H9 (cell line): ENCODE data around the gene DNAAF5. TPM values are rescaled to one million over a fixed set of nuclear protein-coding genes. Genes with fewer than 3 reads are reported as not detected.

ENCODE experiments used
- DNase-seq: peaks from one replicate; pipeline ENCODE4 v3.0.0-alpha.2; 2017
- H2AFZ ChIP-seq: one replicate; pipeline ENCODE4 v1.6.1; 2013; ENCODE audit warnings: mild to moderate bottlenecking, low read length, control low read depth, moderate library complexity
- H2AK5ac ChIP-seq: 2 replicates; pipeline ENCODE4 v1.6.1; 2013; ENCODE audit warnings: low read length, control low read depth, mixed read lengths; ENCODE audit not compliant: insufficient read length
- H2BK120ac ChIP-seq: one replicate; pipeline ENCODE4 v1.6.1; 2013; ENCODE audit warnings: low read depth, mild to moderate bottlenecking, low read length, control low read depth, inconsistent platforms; ENCODE audit not compliant: poor library complexity, severe bottlenecking
- H2BK12ac ChIP-seq: 2 replicates; pipeline ENCODE4 v1.6.1; 2013; ENCODE audit warnings: low read length, control low read depth, mixed read lengths, low read depth; ENCODE audit not compliant: insufficient read length
- H2BK15ac ChIP-seq: 2 replicates; pipeline ENCODE4 v1.6.1; 2013; ENCODE audit warnings: low read depth, low read length, control low read depth
- H2BK20ac ChIP-seq: one replicate; pipeline ENCODE4 v1.6.1; 2013; ENCODE audit warnings: low read depth, mild to moderate bottlenecking, low read length, control low read depth, inconsistent platforms; ENCODE audit not compliant: poor library complexity, severe bottlenecking
- H2BK5ac ChIP-seq: 2 replicates; pipeline ENCODE4 v1.6.1; 2013; ENCODE audit warnings: low read length, control low read depth, mixed read lengths; ENCODE audit not compliant: insufficient read length
- H3K14ac ChIP-seq: 2 replicates; pipeline ENCODE4 v1.6.1; 2013; ENCODE audit warnings: low read length, control low read depth; ENCODE audit not compliant: insufficient read depth
- H3K18ac ChIP-seq: 2 replicates; pipeline ENCODE4 v1.6.1; 2013; ENCODE audit warnings: low read depth, mild to moderate bottlenecking, mixed read lengths, low read length, control low read depth; ENCODE audit not compliant: insufficient read length
- H3K23ac ChIP-seq: 2 replicates; pipeline ENCODE4 v1.6.1; 2013; ENCODE audit warnings: low read length, control low read depth, mixed read lengths, low read depth; ENCODE audit not compliant: insufficient read length
- H3K23me2 ChIP-seq: 2 replicates; pipeline ENCODE4 v1.6.1; 2013; ENCODE audit warnings: low read depth, mild to moderate bottlenecking, mixed read lengths, low read length, control low read depth; ENCODE audit not compliant: insufficient read length, poor library complexity, severe bottlenecking
- H3K27ac ChIP-seq: 2 replicates; pipeline ENCODE4 v1.5.1; 2013; ENCODE audit warnings: low read length, control low read depth, mixed read lengths, low read depth; ENCODE audit not compliant: insufficient read length
- H3K27me3 ChIP-seq: 2 replicates; pipeline ENCODE4 v1.6.1; 2013; ENCODE audit warnings: low read length, control low read depth, inconsistent platforms; ENCODE audit not compliant: insufficient read depth
- H3K4ac ChIP-seq: 2 replicates; pipeline ENCODE4 v1.6.1; 2013; ENCODE audit warnings: low read depth, mild to moderate bottlenecking, control low read depth, inconsistent platforms, low read length, moderate library complexity
- H3K4me1 ChIP-seq: 2 replicates; pipeline ENCODE4 v1.6.1; 2013; ENCODE audit warnings: low read length, control low read depth, inconsistent platforms; ENCODE audit not compliant: insufficient read depth
- H3K4me2 ChIP-seq: 2 replicates; pipeline ENCODE4 v1.6.1; 2013; ENCODE audit warnings: low read length, control low read depth, mixed read lengths; ENCODE audit not compliant: insufficient read length, insufficient read depth
- H3K56ac ChIP-seq: 2 replicates; pipeline ENCODE4 v1.6.1; 2013; ENCODE audit warnings: low read depth, mild to moderate bottlenecking, mixed read lengths, low read length, control low read depth; ENCODE audit not compliant: insufficient read length
- H3K79me1 ChIP-seq: 2 replicates; pipeline ENCODE4 v1.6.1; 2013; ENCODE audit warnings: low read depth, mild to moderate bottlenecking, moderate library complexity, low read length, control low read depth, inconsistent platforms; ENCODE audit not compliant: insufficient read depth, poor library complexity, severe bottlenecking
- H3K79me2 ChIP-seq: 2 replicates; pipeline ENCODE4 v1.6.1; 2013; ENCODE audit warnings: low read length, control low read depth, inconsistent platforms; ENCODE audit not compliant: insufficient read depth
- H3K9ac ChIP-seq: 2 replicates; pipeline ENCODE4 v1.6.1; 2013; ENCODE audit warnings: low read length, control low read depth, mixed read lengths; ENCODE audit not compliant: insufficient read length; ENCODE audit errors: extremely low read depth
- H3K9me3 ChIP-seq: one replicate; pipeline ENCODE4 v1.6.1; 2013; ENCODE audit warnings: low read depth, low read length, inconsistent platforms; ENCODE audit not compliant: control insufficient read depth
- H3T11ph ChIP-seq: one replicate; pipeline ENCODE4 v1.6.1; 2013; ENCODE audit warnings: mild to moderate bottlenecking, low read length, control low read depth, inconsistent platforms
- H4K20me1 ChIP-seq: one replicate; pipeline ENCODE4 v1.6.1; 2013; ENCODE audit not compliant: control insufficient read depth, insufficient read length, insufficient read depth
- H4K5ac ChIP-seq: 2 replicates; pipeline ENCODE4 v1.6.1; 2013; ENCODE audit warnings: low read depth, mild to moderate bottlenecking, mixed read lengths, low read length, control low read depth; ENCODE audit not compliant: insufficient read length
- H4K8ac ChIP-seq: replicated peaks from 2 replicates; pipeline ENCODE4 v1.6.1; 2013; ENCODE audit warnings: low read length, control low read depth, mixed read lengths, low read depth; ENCODE audit not compliant: insufficient read length
- H4K91ac ChIP-seq: 2 replicates; pipeline ENCODE4 v1.6.1; 2013; ENCODE audit warnings: low read depth, mild to moderate bottlenecking, moderate library complexity, mixed read lengths, low read length, control low read depth; ENCODE audit not compliant: insufficient read length
- H3K27ac Mint-ChIP-seq, 3 experiments: 2 replicates in 2 of 3; 3 replicates in 1 of 3; pipeline ENCODE4 v1.8.0; 2020 to 2021; ENCODE audit warnings: mixed read lengths in 3 of 3, mild to moderate bottlenecking in 1 of 3, moderate library complexity in 1 of 3
- H3K27me3 Mint-ChIP-seq: 2 replicates; pipeline ENCODE4 v1.8.0; 2021; ENCODE audit warnings: low read depth, mild to moderate bottlenecking, moderate library complexity, mixed read lengths
- H3K36me3 Mint-ChIP-seq, 3 experiments: 2 replicates in 2 of 3; 3 replicates in 1 of 3; pipeline ENCODE4 v1.8.0; 2020 to 2021; ENCODE audit warnings: low read depth in 3 of 3, mixed read lengths in 3 of 3; ENCODE audit not compliant: insufficient read depth in 1 of 3
- H3K4me1 Mint-ChIP-seq, 2 experiments: 2 replicates each; pipeline ENCODE4 v1.8.0; 2020; ENCODE audit warnings: mixed read lengths in 2 of 2
- H3K4me3 Mint-ChIP-seq, 2 experiments: 2 replicates in 1 of 2; 3 replicates in 1 of 2; pipeline ENCODE4 v1.8.0; 2020 to 2021; ENCODE audit warnings: mild to moderate bottlenecking in 2 of 2, mixed read lengths in 2 of 2, moderate library complexity in 1 of 2
- H3K9me3 Mint-ChIP-seq, 2 experiments: 2 replicates in 1 of 2; 3 replicates in 1 of 2; pipeline ENCODE4 v1.8.0; 2020; ENCODE audit warnings: mild to moderate bottlenecking in 2 of 2, mixed read lengths in 2 of 2, moderate library complexity in 1 of 2
- WGBS: extraction: QIAGEN DNeasy Blood & Tissue Kit; methylation state at CpG from one replicate; pipeline ENCODE4 v1.1.7; 2013; ENCODE audit warnings: missing lambda C conversion rate, low lambda C conversion rate, mixed read lengths; ENCODE audit not compliant: insufficient read length; ENCODE audit errors: extremely low coverage; 5-methylcytosine and 5-hydroxymethylcytosine counted together
- total RNA-seq: library from RNA; stranded (reverse); gene quantifications from 2 replicates; pipeline ENCODE4 v1.2.1, GENCODE V29; 2021
- TF ChIP-seq, protein P1 (sequence below): fragments of 200-600 bp; sonication (generic); conservative IDR thresholded peaks from 3 replicates; pipeline ENCODE4 v1.8.0; 2021; ENCODE audit warnings: antibody characterized with exemption, mild to moderate bottlenecking

Gene DNAAF5
- total RNA-seq, 1 experiment from 2014 or later = 43.5 TPM

DNA sequence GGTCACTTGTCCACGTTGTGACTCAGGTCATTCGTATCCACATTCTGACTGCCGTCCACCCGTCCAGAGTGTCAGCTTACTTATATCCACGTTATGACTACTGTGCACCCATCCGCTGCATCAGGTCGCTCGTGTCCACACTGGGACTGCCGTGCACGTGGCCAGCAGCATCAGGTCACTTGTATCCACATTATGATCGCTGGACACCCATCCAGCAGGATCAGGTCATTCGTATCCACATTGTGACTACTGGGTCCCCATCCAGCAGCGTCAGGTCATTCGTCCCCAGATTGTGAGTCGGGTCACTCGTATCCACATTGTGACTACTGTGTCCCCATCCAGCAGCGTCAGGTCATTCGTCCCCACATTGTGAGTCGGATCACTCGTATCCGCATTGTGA is 58.5 kb downstream of the DNAAF5 start:
- Histone ChIP-seq H3K4ac (no peak overlapping the region), H2AFZ (no peak overlapping the region), H3T11ph (no peak overlapping the region), H2BK5ac (no peak overlapping the region), H3K4me1 (no peaks in the 10 kb centered on the region), H4K8ac (no peak overlapping the region), H3K79me1 (no peaks in the 10 kb centered on the region), H3K56ac (no peak overlapping the region), H4K20me1 (no peaks in the 10 kb centered on the region), H3K27me3 (no peaks in the 10 kb centered on the region), H2BK12ac (no peak overlapping the region), H3K14ac (no peak overlapping the region), H2BK20ac (no peak overlapping the region), H4K5ac (no peak overlapping the region), H3K23me2 (no peaks in the 10 kb centered on the region), H3K23ac (no peak overlapping the region), H3K79me2 (no peaks in the 10 kb centered on the region), H4K91ac (no peak overlapping the region), H3K9me3 (no peaks in the 10 kb centered on the region), H2BK120ac (no peak overlapping the region), H3K9ac (no peak overlapping the region), H3K27ac (no peak overlapping the region), H2AK5ac (no peak overlapping the region), H3K18ac (no peak overlapping the region), H2BK15ac (no peak overlapping the region), H3K4me2 (no peak overlapping the region)
- no CpG with 5 or more reads among the region's 21 CpGs for WGBS
- Mint-ChIP-seq H3K9me3 (no peaks in the 10 kb centered on the region), H3K4me3 (no peak overlapping the region), H3K27me3 (no peaks in the 10 kb centered on the region; the same call in 1 of the 2 replicates), H3K4me1 (no peaks in the 10 kb centered on the region), H3K36me3 (peaks cover 45 to 76% (median 72%) of the 10 kb centered on the region in 3 experiments), H3K27ac (no peak overlapping the region)
- DNase-seq = no peak
- TF ChIP-seq, protein P1, sequence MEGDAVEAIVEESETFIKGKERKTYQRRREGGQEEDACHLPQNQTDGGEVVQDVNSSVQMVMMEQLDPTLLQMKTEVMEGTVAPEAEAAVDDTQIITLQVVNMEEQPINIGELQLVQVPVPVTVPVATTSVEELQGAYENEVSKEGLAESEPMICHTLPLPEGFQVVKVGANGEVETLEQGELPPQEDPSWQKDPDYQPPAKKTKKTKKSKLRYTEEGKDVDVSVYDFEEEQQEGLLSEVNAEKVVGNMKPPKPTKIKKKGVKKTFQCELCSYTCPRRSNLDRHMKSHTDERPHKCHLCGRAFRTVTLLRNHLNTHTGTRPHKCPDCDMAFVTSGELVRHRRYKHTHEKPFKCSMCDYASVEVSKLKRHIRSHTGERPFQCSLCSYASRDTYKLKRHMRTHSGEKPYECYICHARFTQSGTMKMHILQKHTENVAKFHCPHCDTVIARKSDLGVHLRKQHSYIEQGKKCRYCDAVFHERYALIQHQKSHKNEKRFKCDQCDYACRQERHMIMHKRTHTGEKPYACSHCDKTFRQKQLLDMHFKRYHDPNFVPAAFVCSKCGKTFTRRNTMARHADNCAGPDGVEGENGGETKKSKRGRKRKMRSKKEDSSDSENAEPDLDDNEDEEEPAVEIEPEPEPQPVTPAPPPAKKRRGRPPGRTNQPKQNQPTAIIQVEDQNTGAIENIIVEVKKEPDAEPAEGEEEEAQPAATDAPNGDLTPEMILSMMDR = no peak
